Activated gamma-delta T cell (primary cell): ENCODE measurements around the gene RAD50.
"Not testable (repeated sequence)": the region's sequence is repeated elsewhere in the genome, so short reads cannot be mapped to it uniquely, and the experiment has no call there.

Experiments used
- DNase-seq: peaks from one replicate; lab custom pipeline; 2025; lab: John Stamatoyannopoulos, UW

RAD50 gene

GRCh38 chr5:132674671-132675506, 118.1 kb downstream of the RAD50 start:
- DNase-seq, result no peak

- no peak for DNase-seq
Measured at GRCh38 chr5:132675936-132676689, 119.3 kb downstream of the RAD50 start.

GRCh38 chr5:132677191-132677590, 120.4 kb downstream of the RAD50 start:
- no peak for DNase-seq

GRCh38 chr5:132677682-132678400, 121.1 kb downstream of the RAD50 start:
- DNase-seq, result no peak

- DNase-seq, result no peak
Measured at GRCh38 chr5:132678735-132679134, 122.0 kb downstream of the RAD50 start.

- no peak for DNase-seq
Measured at GRCh38 chr5:132679166-132679565, 122.4 kb downstream of the RAD50 start.

- no peak for DNase-seq
Measured at GRCh38 chr5:132679717-132680380, 123.1 kb downstream of the RAD50 start.

GRCh38 chr5:132680780-132681475, 124.2 kb downstream of the RAD50 start:
- no peak for DNase-seq

GRCh38 chr5:132681476-132681831, 124.7 kb downstream of the RAD50 start:
- no peak for DNase-seq

GRCh38 chr5:132681983-132682382, 125.2 kb downstream of the RAD50 start:
- DNase-seq, result no peak

GRCh38 chr5:132684491-132684890, 127.7 kb downstream of the RAD50 start:
- no peak for DNase-seq

GRCh38 chr5:132684922-132685720, 128.3 kb downstream of the RAD50 start:
- DNase-seq, result no peak

GRCh38 chr5:132686193-132686592, 129.4 kb downstream of the RAD50 start:
- no peak for DNase-seq

GRCh38 chr5:132687995-132688394, 131.2 kb downstream of the RAD50 start:
- no peak for DNase-seq

- DNase-seq, result no peak
Measured at GRCh38 chr5:132688536-132689339, 132.0 kb downstream of the RAD50 start.

- no peak for DNase-seq
Measured at GRCh38 chr5:132689513-132689912, 132.7 kb downstream of the RAD50 start.

GRCh38 chr5:132690156-132690555, 133.4 kb downstream of the RAD50 start:
- no peak for DNase-seq

GRCh38 chr5:132691755-132692631, 135.2 kb downstream of the RAD50 start:
- not testable (repeated sequence) for DNase-seq

GRCh38 chr5:132692632-132692967, 135.8 kb downstream of the RAD50 start:
- no peak for DNase-seq
